H1 (cell line): ENCODE results near the gene DDX42. TPM values are rescaled to one million over a fixed set of nuclear protein-coding genes. Genes with fewer than 3 reads are reported as not detected.
A peak's percentile ranks its signal among the peaks of the same experiment; 100 is the strongest.

ENCODE experiments used
- CTCF ChIA-PET: fragments of 300-600 bp; sonication (Branson Sonifier 250); formaldehyde crosslinking; loops from one replicate; lab custom pipeline; 2021; ENCODE audit not compliant: partially characterized antibody; lab: Charles Lee
- POLR2A ChIA-PET: fragments of 300-600 bp; sonication (Branson Sonifier 250); formaldehyde crosslinking; loops from one replicate; lab custom pipeline; 2021; ENCODE audit warnings: inconsistent platforms; ENCODE audit not compliant: partially characterized antibody; lab: Charles Lee
- DNase-seq, 2 experiments: peaks; one replicate each; pipeline versions ENCODE4 v3.0.0 to v3.0.0-alpha.2; 2010 to 2022; ENCODE audit warnings: low spot score in 2 of 2, low read depth in 1 of 2, mixed read lengths in 1 of 2
- FAIRE-seq: peaks from 2 replicates; lab custom pipeline; 2011; peaks lifted over from hg19 to GRCh38; lab: Jason Lieb, UNC
- H2AFZ ChIP-seq: 2 replicates; pipeline ENCODE4 v1.8.1; 2012; ENCODE audit warnings: low read length, inconsistent platforms
- H2AK5ac ChIP-seq: 2 replicates; pipeline ENCODE4 v1.6.1; 2013; ENCODE audit warnings: low read depth, low read length
- H2BK120ac ChIP-seq: replicated peaks from 2 replicates; pipeline ENCODE3; 2013; ENCODE audit warnings: low read depth, low read length, inconsistent platforms
- H2BK12ac ChIP-seq: 2 replicates; pipeline ENCODE4 v1.6.1; 2013; ENCODE audit warnings: low read depth, low read length
- H2BK15ac ChIP-seq: 2 replicates; pipeline ENCODE4 v1.6.1; 2013; ENCODE audit warnings: low read length
- H2BK20ac ChIP-seq: 2 replicates; pipeline ENCODE4 v1.6.1; 2013; ENCODE audit warnings: low read length
- H2BK5ac ChIP-seq: 2 replicates; pipeline ENCODE4 v1.6.1; 2013; ENCODE audit warnings: low read depth, low read length
- H3K14ac ChIP-seq: 2 replicates; pipeline ENCODE4 v1.6.1; 2013; ENCODE audit warnings: inconsistent platforms; ENCODE audit not compliant: insufficient read length
- H3K18ac ChIP-seq: 2 replicates; pipeline ENCODE4 v1.6.1; 2013; ENCODE audit warnings: low read length; ENCODE audit errors: extremely low read depth
- H3K23ac ChIP-seq: 2 replicates; pipeline ENCODE4 v1.6.1; 2013; ENCODE audit warnings: inconsistent platforms; ENCODE audit not compliant: insufficient read length
- H3K23me2 ChIP-seq: 2 replicates; pipeline ENCODE4 v1.6.1; 2013; ENCODE audit warnings: low read depth, low read length
- H3K27ac ChIP-seq: 2 replicates; pipeline ENCODE4 v1.6.1; 2011; ENCODE audit warnings: low read depth, low read length, inconsistent platforms
- H3K27me3 ChIP-seq, 4 experiments: replicated peaks in 1 of 4; 1 replicate in 1 of 4; 2 replicates in 3 of 4; pipeline versions ENCODE4 v1.6.1 to v1.8.1; 2011 to 2013; ENCODE audit warnings: low read length in 3 of 4, mild to moderate bottlenecking in 3 of 4, inconsistent platforms in 2 of 4, mixed read lengths in 2 of 4, moderate library complexity in 1 of 4; ENCODE audit not compliant: control insufficient read depth in 3 of 4, insufficient read depth in 3 of 4; ENCODE audit errors: extremely low read depth in 1 of 4
- H3K36me3 ChIP-seq, 4 experiments: 2 replicates each; pipeline versions ENCODE4 v1.6.1 to v1.8.1; 2011 to 2013; ENCODE audit warnings: mild to moderate bottlenecking in 4 of 4, low read length in 3 of 4, moderate library complexity in 2 of 4, control low read depth in 1 of 4, inconsistent platforms in 1 of 4; ENCODE audit not compliant: insufficient read depth in 4 of 4, control insufficient read depth in 2 of 4
- H3K4ac ChIP-seq: replicated peaks from 2 replicates; pipeline ENCODE3; 2013; ENCODE audit warnings: low read length, low read depth, mixed read lengths, inconsistent platforms; ENCODE audit not compliant: insufficient read length
- H3K4me1 ChIP-seq, 4 experiments: replicated peaks in 1 of 4; 1 replicate in 1 of 4; 2 replicates in 3 of 4; pipeline versions ENCODE4 v1.6.1 to v1.8.1; 2011 to 2013; ENCODE audit warnings: low read length in 3 of 4, inconsistent platforms in 2 of 4, mixed read lengths in 1 of 4; ENCODE audit not compliant: insufficient read depth in 4 of 4, control insufficient read depth in 3 of 4
- H3K4me2 ChIP-seq, 2 experiments: 2 replicates each; pipeline versions ENCODE4 v1.6.1 to v1.8.1; 2011 to 2013; ENCODE audit warnings: low read depth in 2 of 2, low read length in 2 of 2, control low read depth in 1 of 2, inconsistent platforms in 1 of 2, mild to moderate bottlenecking in 1 of 2; ENCODE audit not compliant: insufficient read depth in 1 of 2
- H3K4me3 ChIP-seq, 4 experiments: fragments of 200-600, 300-600 bp in 1 of 4; sonication (generic), shearing (Covaris generic), sonication (Bioruptor Twin) in 1 of 4; 2 replicates each; pipeline versions ENCODE4 v1.5.1 to v1.8.1; 2011 to 2016; ENCODE audit warnings: low read length in 4 of 4, low read depth in 3 of 4, control low read depth in 2 of 4, inconsistent platforms in 2 of 4, mild to moderate bottlenecking in 2 of 4, mixed read lengths in 1 of 4, moderate library complexity in 1 of 4; ENCODE audit not compliant: insufficient read depth in 2 of 4; ENCODE audit errors: extremely low read depth in 1 of 4
- H3K56ac ChIP-seq: replicated peaks from 2 replicates; pipeline ENCODE3; 2013; ENCODE audit warnings: low read depth, mild to moderate bottlenecking, mixed read lengths, low read length, inconsistent platforms; ENCODE audit not compliant: insufficient read length
- H3K79me1 ChIP-seq: 2 replicates; pipeline ENCODE4 v1.6.1; 2013; ENCODE audit warnings: low read depth, low read length, control low read depth
- H3K79me2 ChIP-seq, 2 experiments: 2 replicates each; pipeline versions ENCODE4 v1.6.1 to v1.8.1; 2012 to 2013; ENCODE audit warnings: low read length in 2 of 2, mild to moderate bottlenecking in 2 of 2, inconsistent platforms in 1 of 2; ENCODE audit not compliant: insufficient read depth in 2 of 2, control insufficient read depth in 1 of 2
- H3K9ac ChIP-seq, 4 experiments: replicated peaks in 1 of 4; 1 replicate in 1 of 4; 2 replicates in 3 of 4; pipeline versions ENCODE4 v1.6.1 to v1.8.1; 2011 to 2013; ENCODE audit warnings: low read depth in 3 of 4, low read length in 3 of 4, control low read depth in 2 of 4, mild to moderate bottlenecking in 2 of 4, moderate library complexity in 2 of 4, inconsistent platforms in 1 of 4; ENCODE audit errors: extremely low read depth in 1 of 4
- H3K9me3 ChIP-seq, 2 experiments: 2 replicates each; pipeline versions ENCODE4 v1.6.1 to v1.8.1; 2012 to 2013; ENCODE audit warnings: mild to moderate bottlenecking in 2 of 2, moderate library complexity in 2 of 2, control low read depth in 1 of 2, inconsistent platforms in 1 of 2, low read depth in 1 of 2, low read length in 1 of 2, mixed read lengths in 1 of 2; ENCODE audit not compliant: insufficient read depth in 2 of 2
- H4K20me1 ChIP-seq, 2 experiments: replicated peaks in 1 of 2; 2 replicates each; pipeline versions ENCODE3 to v1.8.1; 2011 to 2013; ENCODE audit warnings: inconsistent platforms in 2 of 2, low read length in 2 of 2, mild to moderate bottlenecking in 1 of 2; ENCODE audit not compliant: insufficient read depth in 2 of 2, control insufficient read depth in 1 of 2
- H4K5ac ChIP-seq: 2 replicates; pipeline ENCODE4 v1.6.1; 2013; ENCODE audit warnings: low read length, low read depth, mixed read lengths, inconsistent platforms; ENCODE audit not compliant: insufficient read length
- H4K8ac ChIP-seq: 2 replicates; pipeline ENCODE4 v1.8.0; 2013; ENCODE audit warnings: mild to moderate bottlenecking, moderate library complexity, low read length, inconsistent platforms; ENCODE audit not compliant: insufficient read depth; ENCODE audit errors: extremely low read depth
- H4K91ac ChIP-seq: replicated peaks from 2 replicates; pipeline ENCODE3; 2013; ENCODE audit warnings: low read length, mixed read lengths, inconsistent platforms; ENCODE audit not compliant: insufficient read length
- ASH2L ChIP-seq: fragments of 200-600, 300-600 bp; sonication (generic); IDR thresholded peaks from one replicate; pipeline ENCODE4 v1.7.1; 2017; ENCODE audit warnings: low read length
- GTF2F1 ChIP-seq: IDR thresholded peaks from 2 replicates; pipeline ENCODE4 v1.6.1; 2012; ENCODE audit warnings: low read depth, low read length, improper control_type of control experiment, borderline replicate concordance
- SP4 ChIP-seq: IDR thresholded peaks from 2 replicates; pipeline ENCODE4 v1.6.1; 2012; ENCODE audit warnings: low read length, inconsistent platforms
- WGBS, 2 experiments: shearing (Covaris generic) in 1 of 2; methylation state at CpG; one replicate each; pipeline versions ENCODE4 v1.1.6 to v1.1.7; 2013 to 2015; ENCODE audit warnings: low lambda C conversion rate in 2 of 2, mixed read lengths in 2 of 2, inconsistent platforms in 1 of 2, low coverage in 1 of 2, missing lambda C conversion rate in 1 of 2; ENCODE audit not compliant: insufficient replicate concordance in 2 of 2, insufficient coverage in 1 of 2, insufficient read length in 1 of 2; ENCODE audit errors: extremely low coverage in 1 of 2, missing lambda C conversion rate in 1 of 2; 5-methylcytosine and 5-hydroxymethylcytosine counted together
- polyA plus RNA-seq, 7 experiments: library from polyadenylated mRNA; depleted of rRNA in 3 of 7; stranded (reverse) in 5 of 7; unstranded in 2 of 7; fragments of >200 nt in 5 of 7; fragments of 200-250 nt in 2 of 7; gene quantifications; 1 replicate in 5 of 7; 2 replicates in 1 of 7; 4 replicates in 1 of 7; pipeline versions ENCODE4 v1.2.1 to v1.2.3, GENCODE V29; 2011 to 2013; ENCODE audit warnings: missing spikeins in 2 of 7, mixed read lengths in 2 of 7
- total RNA-seq: library from RNA; stranded (reverse); fragmentation: NEBNext Ultra II Directional; extraction: Animal tissue kit (Norgen Biotek cat#: 25700); gene quantifications from 2 replicates; pipeline ENCODE4 v1.2.1, GENCODE V29; 2021

The DDX42 gene
- total and polyA plus RNA-seq, 2 of the 8 experiments (the other 6 are each of a cell fraction or from before 2014, with no cell fraction given), result 40.6 to 114 TPM

DNA sequence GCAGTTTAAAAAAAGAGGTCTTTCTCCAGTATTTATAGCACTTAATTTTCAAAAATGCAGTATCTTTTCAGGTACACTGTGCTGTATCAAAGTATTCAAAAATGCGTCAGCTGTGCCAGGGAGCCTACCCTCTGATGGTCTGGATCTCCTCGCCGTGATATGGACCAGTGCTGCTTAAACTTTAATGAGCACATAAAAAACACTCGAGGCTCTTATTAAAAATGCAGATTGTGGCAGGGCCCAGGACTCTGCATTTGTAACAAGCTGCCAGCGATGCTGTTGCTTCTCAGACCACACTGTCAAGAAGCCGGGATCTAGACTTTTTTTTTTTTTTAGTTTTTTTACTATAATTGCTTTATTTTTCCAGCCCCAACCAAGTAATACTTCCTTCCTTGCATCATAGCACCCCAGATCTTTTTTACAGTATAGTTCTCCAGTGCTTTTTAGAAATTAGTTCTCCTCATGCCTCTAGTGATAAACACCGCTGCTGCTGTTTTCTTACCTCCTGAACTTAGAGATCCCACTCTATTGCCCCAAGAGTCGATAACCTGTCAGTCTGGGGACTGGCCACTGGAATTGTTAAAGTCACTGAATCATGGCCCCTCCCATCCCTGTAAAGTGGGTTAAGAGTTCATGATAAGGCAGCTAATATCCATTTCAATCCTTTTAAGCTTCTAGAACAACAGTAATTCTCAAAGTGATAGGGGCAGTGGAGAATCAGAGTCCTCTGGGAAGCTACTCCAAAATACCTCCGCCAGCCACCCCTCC, 70.1 kb downstream of the DDX42 start:
- Histone ChIP-seq H2BK120ac (no peak overlapping the region), H3K4me2 (peak overlapping the region; percentile 59; a peak in 1 of 4 replicates), H3K4me3 (peak overlapping the region in 1 of 4 experiments; percentile 97; a peak in 2 of 8 replicates), H2BK15ac (no peak overlapping the region), H3K27ac (no peak overlapping the region), H3K23ac (no peak overlapping the region), H4K20me1 (peaks cover 0 to 3% of the 10 kb centered on the region in 2 experiments), H3K4me1 (peaks cover under 1 to 13% (median 12%) of the 10 kb centered on the region in 4 experiments), H3K14ac (no peak overlapping the region), H3K27me3 (peaks cover 0 to 23% (median 18%) of the 10 kb centered on the region in 4 experiments; a peak in 6 of 7 replicates), H4K8ac (no peak overlapping the region), H3K4ac (no peak overlapping the region), H2AFZ (no peak overlapping the region), H2BK5ac (no peak overlapping the region), H3K9me3 (peaks cover 4 to 6% of the 10 kb centered on the region in 2 experiments; a peak in 3 of 4 replicates), H3K18ac (no peak overlapping the region), H3K79me2 (peaks cover 11 to 21% of the 10 kb centered on the region in 2 experiments), H4K5ac (no peak overlapping the region), H3K23me2 (peaks cover 10% of the 10 kb centered on the region), H3K79me1 (peaks cover 6% of the 10 kb centered on the region; the same call in 1 of the 2 replicates), H3K9ac (no peak overlapping the region), H3K56ac (peak overlapping the region; percentile 42), H4K91ac (no peak overlapping the region), H2BK12ac (no peak overlapping the region), H2BK20ac (no peak overlapping the region), H3K36me3 (no peaks in the 10 kb centered on the region), H2AK5ac (no peak overlapping the region)
- POLR2A ChIA-PET, result interaction anchor here (0.9 to 27.8 kb wide), 3 partner anchors 9 to 70 kb away, joined by 3 to 593 read pairs (median 13); partner anchors contain the start of genes CCDC47, DDX42, FTSJ3 and PSMC5
- CTCF ChIA-PET, result interaction anchor here (0.8 to 6.9 kb wide), 6 partner anchors 9 to 177 kb away, joined by 3 to 77 read pairs (median 5); partner anchors contain the start of gene GH2
- FAIRE-seq (no peak), DNase-seq (no peak)
- 92% methylated on average over 9 of the region's 9 CpGs; no CpG with 5 or more reads in 1 of the 2 experiments for WGBS, 2 experiments
- no peak for TF ChIP-seq ASH2L
- no peak for TF ChIP-seq GTF2F1
- TF ChIP-seq SP4, result no peak
